Ishikawa (cell line): ENCODE results near the gene DYTN.

Experiments
- CEBPB ChIP-seq: IDR thresholded peaks from 2 replicates; pipeline ENCODE4 v1.6.1; 2012
- CREB1 ChIP-seq: IDR thresholded peaks from 2 replicates; pipeline ENCODE4 v1.6.1; 2012; ENCODE audit warnings: low read depth
- EGR1 ChIP-seq: IDR thresholded peaks from 2 replicates; pipeline ENCODE4 v1.6.1; 2012
- EP300 ChIP-seq: IDR thresholded peaks from 2 replicates; pipeline ENCODE4 v1.6.1; 2012; ENCODE audit warnings: borderline replicate concordance
- FOXM1 ChIP-seq: IDR thresholded peaks from 2 replicates; pipeline ENCODE4 v1.6.1; 2012; ENCODE audit warnings: low read depth, borderline replicate concordance
- NFIC ChIP-seq: IDR thresholded peaks from 2 replicates; pipeline ENCODE4 v1.6.1; 2012
- RAD21 ChIP-seq: IDR thresholded peaks from 2 replicates; pipeline ENCODE4 v1.6.1; 2012; ENCODE audit warnings: low read depth
- TAF1 ChIP-seq: IDR thresholded peaks from 2 replicates; pipeline ENCODE4 v1.6.1; 2012; ENCODE audit warnings: low read depth, mild to moderate bottlenecking
- TCF12 ChIP-seq: IDR thresholded peaks from 2 replicates; pipeline ENCODE4 v1.6.1; 2012; ENCODE audit warnings: low read depth
- TEAD4 ChIP-seq: IDR thresholded peaks from 2 replicates; pipeline ENCODE4 v1.6.1; 2012
- YY1 ChIP-seq: IDR thresholded peaks from 2 replicates; pipeline ENCODE4 v1.6.1; 2012; ENCODE audit warnings: low read depth
- ZBTB7A ChIP-seq: IDR thresholded peaks from 2 replicates; pipeline ENCODE4 v1.6.1; 2012; ENCODE audit warnings: low read depth
- TF ChIP-seq, protein P1 (sequence below): IDR thresholded peaks from 2 replicates; pipeline ENCODE4 v1.6.1; 2012
- TF ChIP-seq, protein P2 (sequence below): IDR thresholded peaks from 2 replicates; pipeline ENCODE4 v1.6.1; 2012
- TF ChIP-seq, protein P3 (sequence below): IDR thresholded peaks from 2 replicates; pipeline ENCODE4 v1.6.1; 2012; ENCODE audit warnings: low read depth, mild to moderate bottlenecking

The DYTN gene

DNA sequence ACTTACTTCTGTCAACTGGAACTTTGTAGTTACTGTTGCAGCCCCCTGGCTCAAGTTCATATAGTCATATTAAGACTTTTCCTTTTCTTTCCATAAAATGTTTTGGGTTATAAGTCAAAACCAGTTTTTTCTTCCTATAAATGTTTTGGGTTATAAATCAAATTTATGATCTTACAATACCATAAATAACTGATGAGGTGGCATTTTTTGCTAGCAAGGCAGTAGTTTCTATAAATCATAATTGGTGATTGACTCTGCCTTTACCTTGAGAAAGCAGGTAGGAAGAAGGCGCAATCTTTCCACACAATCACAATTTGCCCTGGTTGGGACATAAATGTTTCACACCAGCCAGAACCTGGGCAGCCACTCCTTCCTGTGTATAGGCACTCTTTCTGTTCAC is 5.1 kb upstream of the DYTN start:
- TF ChIP-seq EP300 (no peak), RAD21 (no peak), ZBTB7A (no peak), FOXM1 (no peak), TEAD4 (no peak), CEBPB (no peak), EGR1 (no peak), CREB1 (no peak), TAF1 (no peak), YY1 (no peak), TCF12 (no peak), NFIC (no peak)
- TF ChIP-seq, protein P1, sequence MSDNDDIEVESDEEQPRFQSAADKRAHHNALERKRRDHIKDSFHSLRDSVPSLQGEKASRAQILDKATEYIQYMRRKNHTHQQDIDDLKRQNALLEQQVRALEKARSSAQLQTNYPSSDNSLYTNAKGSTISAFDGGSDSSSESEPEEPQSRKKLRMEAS: no peak
- TF ChIP-seq, protein P2, sequence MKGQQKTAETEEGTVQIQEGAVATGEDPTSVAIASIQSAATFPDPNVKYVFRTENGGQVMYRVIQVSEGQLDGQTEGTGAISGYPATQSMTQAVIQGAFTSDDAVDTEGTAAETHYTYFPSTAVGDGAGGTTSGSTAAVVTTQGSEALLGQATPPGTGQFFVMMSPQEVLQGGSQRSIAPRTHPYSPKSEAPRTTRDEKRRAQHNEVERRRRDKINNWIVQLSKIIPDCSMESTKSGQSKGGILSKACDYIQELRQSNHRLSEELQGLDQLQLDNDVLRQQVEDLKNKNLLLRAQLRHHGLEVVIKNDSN: no peak
- TF ChIP-seq, protein P3, sequence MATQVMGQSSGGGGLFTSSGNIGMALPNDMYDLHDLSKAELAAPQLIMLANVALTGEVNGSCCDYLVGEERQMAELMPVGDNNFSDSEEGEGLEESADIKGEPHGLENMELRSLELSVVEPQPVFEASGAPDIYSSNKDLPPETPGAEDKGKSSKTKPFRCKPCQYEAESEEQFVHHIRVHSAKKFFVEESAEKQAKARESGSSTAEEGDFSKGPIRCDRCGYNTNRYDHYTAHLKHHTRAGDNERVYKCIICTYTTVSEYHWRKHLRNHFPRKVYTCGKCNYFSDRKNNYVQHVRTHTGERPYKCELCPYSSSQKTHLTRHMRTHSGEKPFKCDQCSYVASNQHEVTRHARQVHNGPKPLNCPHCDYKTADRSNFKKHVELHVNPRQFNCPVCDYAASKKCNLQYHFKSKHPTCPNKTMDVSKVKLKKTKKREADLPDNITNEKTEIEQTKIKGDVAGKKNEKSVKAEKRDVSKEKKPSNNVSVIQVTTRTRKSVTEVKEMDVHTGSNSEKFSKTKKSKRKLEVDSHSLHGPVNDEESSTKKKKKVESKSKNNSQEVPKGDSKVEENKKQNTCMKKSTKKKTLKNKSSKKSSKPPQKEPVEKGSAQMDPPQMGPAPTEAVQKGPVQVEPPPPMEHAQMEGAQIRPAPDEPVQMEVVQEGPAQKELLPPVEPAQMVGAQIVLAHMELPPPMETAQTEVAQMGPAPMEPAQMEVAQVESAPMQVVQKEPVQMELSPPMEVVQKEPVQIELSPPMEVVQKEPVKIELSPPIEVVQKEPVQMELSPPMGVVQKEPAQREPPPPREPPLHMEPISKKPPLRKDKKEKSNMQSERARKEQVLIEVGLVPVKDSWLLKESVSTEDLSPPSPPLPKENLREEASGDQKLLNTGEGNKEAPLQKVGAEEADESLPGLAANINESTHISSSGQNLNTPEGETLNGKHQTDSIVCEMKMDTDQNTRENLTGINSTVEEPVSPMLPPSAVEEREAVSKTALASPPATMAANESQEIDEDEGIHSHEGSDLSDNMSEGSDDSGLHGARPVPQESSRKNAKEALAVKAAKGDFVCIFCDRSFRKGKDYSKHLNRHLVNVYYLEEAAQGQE: no peak

DNA sequence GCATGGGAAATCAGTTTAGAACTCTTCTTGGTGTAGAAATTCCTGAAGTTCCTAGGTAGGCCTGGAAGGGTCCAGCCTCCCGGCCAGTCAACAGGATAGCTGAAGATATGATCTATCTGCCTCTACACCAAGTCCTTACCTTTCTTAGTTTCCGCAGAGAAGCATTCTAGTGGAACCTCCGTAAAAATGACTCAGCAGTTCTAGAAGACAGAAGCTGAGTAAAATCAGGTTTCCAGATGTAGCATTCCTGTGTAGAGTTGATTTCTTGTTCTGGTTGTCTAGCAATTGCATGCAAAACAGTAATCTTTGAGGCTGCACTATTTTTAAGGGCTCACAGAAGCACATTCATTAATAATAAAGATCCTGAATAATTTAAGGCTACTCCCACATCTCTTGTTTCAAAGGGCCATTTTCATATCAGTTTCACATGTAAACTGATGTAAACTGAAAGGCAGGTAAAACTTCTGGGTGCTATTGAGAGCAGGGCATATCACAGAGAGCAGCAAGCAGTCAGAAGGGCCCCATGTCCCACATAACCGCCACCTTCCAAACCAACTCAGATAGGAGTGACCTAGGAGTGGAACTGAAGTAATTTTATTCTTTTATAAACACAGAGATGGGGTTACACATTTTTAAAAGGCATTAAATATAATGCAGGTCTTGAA is 3.2 kb upstream of the DYTN start:
- no peak for TF ChIP-seq CREB1
- TF ChIP-seq EGR1: no peak
- no peak for TF ChIP-seq TEAD4
- TF ChIP-seq, protein P1: no peak
- TF ChIP-seq TAF1: no peak
- no peak for TF ChIP-seq TCF12
- no peak for TF ChIP-seq RAD21
- no peak for TF ChIP-seq CEBPB
- no peak for TF ChIP-seq YY1
- TF ChIP-seq, protein P3: no peak

DNA sequence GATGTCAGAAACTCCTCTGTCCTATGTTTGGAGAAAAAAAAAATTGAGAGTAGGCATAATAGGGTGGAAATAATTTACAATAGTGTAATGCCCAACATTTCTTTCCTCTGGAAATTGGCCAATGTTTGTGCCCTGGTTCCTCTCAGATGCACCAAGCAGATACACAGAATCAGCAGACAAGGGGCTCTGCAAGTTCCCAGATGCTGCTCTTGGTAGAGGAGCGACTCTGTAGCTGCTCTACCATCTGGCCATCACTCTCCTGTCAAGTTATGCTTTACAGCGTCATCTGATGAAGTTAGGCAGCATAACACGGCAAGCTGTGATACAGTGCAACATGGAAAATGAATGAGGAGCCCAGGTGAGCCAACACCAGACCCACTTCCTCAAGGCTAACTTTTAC is 1.6 kb downstream of the DYTN start:
- TF ChIP-seq EGR1: no peak
- no peak for TF ChIP-seq EP300
- TF ChIP-seq FOXM1: no peak
- TF ChIP-seq TEAD4: no peak
- TF ChIP-seq, protein P2: no peak
- no peak for TF ChIP-seq RAD21

DNA sequence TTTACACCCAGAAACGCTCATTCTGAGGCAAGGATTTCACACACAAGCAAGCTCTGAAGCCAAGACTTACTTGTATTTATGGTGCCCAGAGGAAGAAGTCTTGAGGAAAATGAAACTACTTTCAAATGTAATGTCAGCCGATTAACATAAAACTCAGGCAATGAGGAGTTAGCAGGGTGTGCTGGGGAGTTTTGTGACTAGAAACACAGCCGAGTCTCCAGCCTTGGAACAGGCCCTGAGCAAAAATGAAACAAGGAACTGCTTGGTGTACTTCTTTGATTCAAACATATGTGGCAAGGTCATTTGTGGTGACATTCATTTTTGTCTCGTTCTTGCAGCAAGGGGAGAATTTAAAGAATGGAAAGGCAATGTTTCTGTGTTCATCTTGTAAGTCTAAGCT is 4.5 kb downstream of the DYTN start:
- TF ChIP-seq FOXM1 (no peak), TCF12 (no peak), TEAD4 (no peak), CREB1 (no peak), EGR1 (no peak), YY1 (no peak), EP300 (no peak), CEBPB (no peak), ZBTB7A (no peak), TAF1 (no peak), NFIC (no peak), RAD21 (no peak)
- TF ChIP-seq, protein P1: no peak
- TF ChIP-seq, protein P2: no peak
- TF ChIP-seq, protein P3: no peak
